HG03354 (cell line): Measurements from ENCODE around the gene ZFR.
"Not testable (repeated sequence)": the region's sequence is repeated elsewhere in the genome, so short reads cannot be mapped to it uniquely, and the experiment has no call there.

Experiments used
- ATAC-seq: cut with Tn5 transposase; IDR thresholded peaks from one replicate; pipeline ENCODE4 v1.9.1; 2021; ENCODE audit warnings: mild to moderate bottlenecking; ENCODE audit not compliant: unreplicated experiment, poor library complexity, severe bottlenecking

The ZFR gene

DNA sequence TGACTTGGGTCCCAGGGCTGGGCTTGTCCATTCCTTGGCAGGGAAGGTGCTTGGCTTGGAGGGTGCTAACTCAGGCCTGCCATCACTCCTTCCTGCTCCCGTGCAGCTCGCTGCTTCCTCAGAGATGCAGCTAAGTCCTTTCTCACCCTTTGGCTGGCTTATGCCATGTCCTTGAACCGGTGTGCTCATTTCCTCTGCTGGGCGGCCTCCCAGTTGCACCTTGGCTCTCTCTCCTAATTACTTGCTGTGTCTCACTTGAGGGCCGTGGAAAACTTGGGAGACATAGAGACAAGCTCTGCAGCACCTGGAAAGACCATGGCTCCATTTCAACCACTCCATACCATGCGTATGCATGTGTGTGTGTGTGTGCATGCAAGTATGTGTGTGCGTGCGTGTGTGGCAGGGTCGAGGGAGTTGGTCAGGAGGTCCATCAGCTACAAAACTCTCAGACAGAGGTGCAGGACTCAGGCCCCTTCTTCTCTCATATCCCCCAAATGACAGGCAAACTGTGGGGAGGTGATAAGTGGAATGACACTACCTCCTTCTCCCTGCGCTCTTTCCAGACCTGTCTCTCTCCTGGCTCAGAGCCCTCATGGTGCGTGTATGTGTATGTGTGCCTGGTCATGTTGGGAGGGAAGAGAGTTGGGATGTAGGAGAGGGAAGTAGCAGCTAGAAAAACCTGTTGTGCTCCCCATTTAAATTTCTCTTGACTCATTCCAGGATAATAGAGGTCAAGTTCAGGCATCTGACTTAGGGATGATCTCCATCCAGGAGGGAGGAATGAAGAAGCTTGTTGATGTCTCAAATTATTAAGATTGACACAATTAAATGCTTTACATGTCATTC lies 114.2 kb downstream of the ZFR start:
- no peak for ATAC-seq

DNA sequence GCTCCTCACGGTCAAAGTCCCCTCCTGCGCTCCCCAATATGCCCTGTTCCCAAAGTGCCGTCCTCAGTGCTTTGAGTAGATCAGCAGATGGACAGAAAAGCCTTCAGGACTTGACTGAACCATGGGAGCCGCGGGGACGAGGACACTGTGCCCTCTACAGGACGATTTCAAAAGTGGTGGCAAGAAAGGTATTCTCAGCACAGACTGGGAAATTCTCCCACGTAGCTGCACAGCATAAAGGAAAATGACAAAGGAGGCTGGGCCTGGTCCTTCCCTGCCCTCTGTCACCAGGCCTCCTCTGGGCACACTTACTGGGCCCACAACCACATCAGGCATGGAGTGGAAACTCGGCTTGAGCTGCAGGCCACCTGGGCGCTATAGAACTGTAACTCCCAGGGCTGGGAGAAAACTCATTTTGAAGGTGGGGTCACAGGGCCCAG lies 115.1 kb downstream of the ZFR start:
- peak; percentile 81 for ATAC-seq

DNA sequence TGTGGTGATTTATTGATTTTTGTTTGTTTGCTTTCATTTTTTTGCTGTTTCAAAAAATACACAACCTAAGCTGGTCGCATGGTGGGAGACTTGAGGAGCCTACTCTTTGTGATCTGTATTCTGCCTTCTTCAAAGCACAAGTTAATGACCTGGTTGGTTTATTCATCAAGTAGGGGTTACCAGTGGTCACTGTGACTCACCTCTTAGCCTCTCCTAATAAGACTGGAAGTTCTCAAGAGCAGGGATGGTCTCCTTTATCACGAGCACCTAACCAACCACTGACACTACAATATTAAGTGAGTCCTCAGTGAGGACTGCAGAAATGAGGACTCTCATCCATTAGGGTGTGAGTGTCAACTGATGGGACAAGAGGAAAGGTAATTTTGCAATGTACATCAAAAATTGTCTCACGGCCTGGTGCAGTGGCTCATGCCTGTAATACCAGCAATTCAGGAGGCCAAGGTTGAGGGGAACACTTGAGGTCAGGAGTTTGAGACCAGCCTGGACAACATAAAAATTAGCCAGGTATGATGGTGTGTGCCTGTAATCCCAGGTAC lies 118.2 kb downstream of the ZFR start:
- ATAC-seq, result no peak

DNA sequence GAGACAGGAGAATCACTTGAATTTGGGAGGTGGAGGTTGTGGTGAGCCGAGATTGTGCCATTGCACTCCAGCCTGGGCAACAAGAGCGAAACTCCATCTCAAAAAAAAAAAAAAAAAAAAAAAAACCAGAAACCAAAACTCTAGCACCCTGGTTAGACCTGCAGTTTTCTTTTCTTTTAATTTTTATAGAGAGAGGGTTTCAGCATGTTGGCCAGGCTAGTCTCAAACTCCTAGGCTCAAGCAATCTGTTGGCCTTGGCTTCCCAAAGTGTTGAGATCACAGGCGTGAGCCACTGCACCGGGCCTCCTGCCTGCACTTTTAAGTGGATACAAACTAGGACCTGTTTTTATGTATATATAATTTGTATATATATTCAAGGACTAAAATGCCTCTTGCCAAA lies 118.9 kb downstream of the ZFR start:
- ATAC-seq, result no peak

DNA sequence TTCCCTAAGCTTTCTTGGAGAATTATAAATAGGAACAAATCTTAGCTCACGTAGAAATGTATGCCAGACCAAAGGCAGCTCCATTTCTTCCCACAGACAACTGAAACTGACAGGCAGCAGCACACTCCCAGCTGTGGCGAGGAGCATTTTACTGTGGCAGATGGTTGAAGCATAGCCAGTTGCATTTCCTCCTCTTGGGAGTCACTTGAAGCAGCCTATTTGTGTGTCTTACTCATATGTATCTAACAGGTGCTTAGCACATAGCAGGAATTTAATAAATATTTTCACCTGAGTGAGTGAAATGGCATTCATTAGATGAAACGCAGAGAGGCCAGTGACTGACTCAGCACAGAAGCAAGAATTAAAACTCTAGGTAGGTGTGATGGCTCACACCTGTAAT lies 119.5 kb downstream of the ZFR start:
- peak; percentile 60 for ATAC-seq

DNA sequence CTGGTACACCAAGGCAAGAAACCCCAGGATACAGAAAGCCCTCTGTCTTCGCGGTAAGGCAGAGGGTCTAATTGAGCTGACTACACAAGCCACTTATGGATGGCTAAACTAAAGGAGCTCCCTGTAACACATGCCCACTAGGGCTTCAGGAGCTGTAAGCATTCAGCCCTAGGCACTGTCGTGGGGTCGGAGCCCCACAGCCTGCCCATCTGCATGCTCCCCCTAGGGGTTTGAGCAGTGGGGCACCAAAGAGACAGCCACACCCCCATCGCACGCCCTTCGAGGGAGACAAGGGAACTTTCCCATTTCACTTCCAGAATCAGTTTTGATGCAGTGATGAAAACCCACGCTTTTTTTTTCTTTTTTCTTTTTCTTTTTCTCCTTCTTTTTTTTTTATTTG lies 120.8 kb downstream of the ZFR start:
- no peak for ATAC-seq

DNA sequence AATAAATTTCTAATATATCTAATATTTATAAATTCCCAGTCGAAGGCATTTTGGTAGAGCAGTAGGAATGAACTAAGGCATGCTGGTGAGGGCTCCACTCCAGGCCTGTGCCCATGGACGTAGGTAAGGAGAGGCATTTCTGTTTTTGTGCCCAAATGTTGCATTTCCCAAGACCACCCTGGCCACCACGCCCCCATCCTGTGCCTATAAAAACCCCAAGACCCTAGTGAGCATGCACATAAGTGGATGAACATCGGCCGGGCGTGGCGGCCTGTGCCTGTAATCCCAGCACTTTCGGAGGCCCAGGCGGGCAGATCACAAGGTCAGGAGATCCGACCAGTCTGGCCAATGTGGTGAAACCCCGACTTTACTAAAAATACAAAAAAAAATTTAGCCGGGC lies 121.7 kb downstream of the ZFR start:
- ATAC-seq, result no peak

DNA sequence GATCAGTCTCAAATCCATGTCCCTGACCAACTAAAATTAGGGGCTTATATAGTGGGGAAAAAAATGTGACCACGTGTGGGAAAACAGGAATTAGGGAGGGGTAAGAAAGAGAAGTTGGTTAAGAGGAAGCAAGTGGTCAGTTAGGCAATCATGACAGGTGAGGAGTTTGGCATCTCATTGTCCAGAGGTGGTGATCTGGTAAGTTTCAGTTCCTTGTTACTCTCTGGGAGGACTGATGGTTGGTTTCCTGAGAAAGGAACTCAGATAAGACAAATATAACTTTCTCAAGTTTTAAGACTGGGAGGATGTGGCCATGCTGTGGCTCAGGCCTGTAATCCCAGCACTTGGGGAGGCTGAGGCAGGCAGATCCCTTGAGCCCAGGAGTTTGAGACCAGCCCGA lies 122.8 kb downstream of the ZFR start:
- not testable (repeated sequence) for ATAC-seq

DNA sequence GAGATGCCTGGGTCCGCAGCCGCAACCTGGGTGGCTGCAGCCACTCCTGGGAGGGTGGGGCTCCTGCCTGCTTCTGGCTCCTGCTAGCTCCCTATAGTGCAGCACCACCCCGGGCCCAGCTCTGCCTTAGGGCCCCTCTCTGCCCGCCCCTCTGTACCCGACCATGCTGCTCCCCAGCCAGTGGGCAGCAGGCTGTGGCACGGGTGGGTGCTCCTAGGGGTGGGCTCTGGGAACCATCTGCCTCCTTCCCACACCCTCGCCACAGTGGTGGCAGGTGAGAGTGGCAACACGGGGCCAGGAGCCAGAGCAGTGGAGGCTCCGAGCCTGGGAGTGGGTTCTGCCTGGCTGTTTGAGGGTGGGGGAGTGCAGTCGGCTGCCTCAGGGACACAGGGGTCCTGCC lies 124.0 kb downstream of the ZFR start:
- no peak for ATAC-seq

DNA sequence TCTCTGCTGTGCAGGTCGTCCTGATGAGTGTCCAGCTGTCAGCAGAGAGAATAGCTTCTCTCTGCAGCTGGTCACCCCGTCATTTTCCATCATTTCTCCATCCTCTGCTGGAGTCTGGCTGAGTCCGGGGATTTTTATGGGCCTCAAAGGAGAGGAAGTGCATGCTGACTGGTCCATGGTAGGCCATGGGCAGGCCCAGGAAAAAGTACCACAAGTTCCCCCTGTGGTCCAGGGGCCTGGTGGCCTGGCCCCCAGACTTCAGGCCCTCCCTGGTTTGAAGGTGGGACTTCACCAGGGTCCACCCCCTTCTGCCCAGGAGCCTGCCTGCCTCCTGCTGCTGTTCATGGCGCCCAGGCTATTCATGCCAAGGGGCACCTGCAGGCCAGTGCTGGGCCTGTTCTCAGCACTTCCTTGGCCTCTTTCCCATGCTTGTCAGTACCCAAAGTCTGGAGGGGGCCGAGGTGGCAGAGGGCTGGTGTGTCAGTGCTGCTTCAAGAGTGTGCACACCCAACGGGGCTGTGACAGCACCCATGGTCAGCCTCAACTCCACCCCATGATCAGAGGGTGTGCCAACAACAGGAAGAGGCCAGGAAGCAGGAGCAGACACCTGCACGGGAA lies 124.5 kb downstream of the ZFR start:
- ATAC-seq, result no peak

DNA sequence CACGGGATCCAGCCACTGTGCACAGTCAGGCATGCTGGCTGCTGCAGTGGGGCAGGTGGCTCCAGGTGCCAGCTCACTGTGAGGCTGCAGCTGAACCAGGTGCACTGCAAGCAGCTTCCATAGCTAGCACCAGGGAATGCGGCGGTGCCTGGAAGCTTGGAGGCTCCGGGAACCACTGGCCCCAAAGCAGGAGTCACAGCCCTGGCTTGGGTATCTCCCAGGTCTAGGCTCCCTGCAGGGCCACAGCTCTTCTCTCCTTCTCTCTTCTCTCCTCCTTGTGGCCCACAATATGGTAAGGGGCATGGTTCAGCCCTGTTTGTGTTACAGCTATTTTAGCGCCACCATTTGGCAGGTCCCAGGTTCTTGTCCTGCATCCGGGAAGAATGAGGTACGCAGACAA lies 125.1 kb downstream of the ZFR start:
- ATAC-seq, result no peak

DNA sequence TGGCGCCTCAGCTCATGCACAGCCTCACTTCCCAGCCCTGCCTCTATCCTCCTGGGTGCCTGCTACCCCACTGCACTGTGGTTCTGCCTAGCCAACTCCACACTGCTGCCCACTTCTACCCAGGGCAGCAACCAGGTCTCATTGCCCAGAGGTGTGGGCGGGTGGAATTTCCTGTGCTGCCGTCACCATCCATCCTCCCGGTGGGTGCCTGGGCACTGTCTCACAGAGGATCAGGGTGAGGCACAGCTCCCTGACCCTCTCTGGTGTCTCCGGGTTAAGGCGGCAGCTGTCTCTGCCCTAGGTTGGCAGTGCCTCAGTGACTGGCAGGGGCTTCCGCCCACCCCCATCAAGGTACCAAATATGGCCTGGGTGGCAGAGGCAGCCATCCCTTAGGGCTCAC lies 127.5 kb downstream of the ZFR start:
- no peak for ATAC-seq

DNA sequence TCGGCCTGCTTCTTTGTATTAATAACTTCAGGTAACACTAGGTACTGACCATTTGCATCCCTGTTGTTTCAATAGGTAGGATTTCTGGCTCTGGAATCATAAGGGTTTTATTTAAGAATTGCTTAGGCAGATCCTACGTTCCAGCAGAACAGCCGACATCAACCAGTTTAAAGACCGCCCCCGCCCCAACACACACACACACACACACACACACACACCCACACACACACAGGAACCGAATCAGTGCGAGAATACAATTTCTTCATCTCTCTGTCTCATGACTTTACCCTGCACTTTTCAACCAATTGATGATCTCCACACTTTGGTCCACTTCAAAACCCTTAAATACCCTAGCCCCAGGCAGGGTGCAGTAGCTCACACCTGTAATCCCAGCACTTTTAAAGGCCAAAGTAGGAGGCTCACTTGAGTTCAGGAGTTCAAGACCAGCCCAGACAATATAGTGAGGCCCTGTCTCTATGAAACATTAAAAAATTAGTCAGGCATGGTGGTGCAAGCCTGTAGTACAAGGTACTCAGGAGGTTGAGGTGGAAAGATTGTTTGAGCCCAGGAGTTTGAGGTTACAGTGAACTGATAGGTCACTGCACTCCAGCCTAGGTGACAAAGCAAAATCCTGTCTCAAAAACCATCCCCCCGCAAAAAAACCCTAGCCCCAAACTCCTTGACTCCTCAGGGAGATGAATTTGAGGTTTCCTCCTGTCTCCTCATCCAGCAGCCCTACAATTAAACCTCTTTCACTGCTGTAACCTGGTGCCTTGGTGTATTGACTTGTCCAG lies 129.1 kb downstream of the ZFR start:
- no peak for ATAC-seq

DNA sequence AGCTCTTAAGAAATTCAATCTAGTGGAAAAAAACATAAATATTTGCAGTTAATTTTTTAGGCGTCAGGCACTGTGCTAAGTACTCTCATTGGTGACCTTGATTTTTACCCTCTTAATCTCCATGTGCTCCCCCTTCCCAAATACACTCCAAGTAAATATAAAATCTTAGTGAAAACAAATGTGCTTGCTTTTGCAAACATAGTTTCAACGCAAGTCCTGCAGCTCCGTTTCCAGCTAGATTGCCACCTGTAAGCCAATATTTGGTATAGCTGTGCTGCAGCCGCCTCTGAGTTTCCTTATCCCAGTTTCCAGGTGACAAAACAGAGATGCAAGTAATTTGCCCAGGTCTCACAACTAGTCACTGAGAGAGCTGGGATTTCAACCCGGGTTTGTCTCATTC lies 129.9 kb downstream of the ZFR start:
- no peak for ATAC-seq

DNA sequence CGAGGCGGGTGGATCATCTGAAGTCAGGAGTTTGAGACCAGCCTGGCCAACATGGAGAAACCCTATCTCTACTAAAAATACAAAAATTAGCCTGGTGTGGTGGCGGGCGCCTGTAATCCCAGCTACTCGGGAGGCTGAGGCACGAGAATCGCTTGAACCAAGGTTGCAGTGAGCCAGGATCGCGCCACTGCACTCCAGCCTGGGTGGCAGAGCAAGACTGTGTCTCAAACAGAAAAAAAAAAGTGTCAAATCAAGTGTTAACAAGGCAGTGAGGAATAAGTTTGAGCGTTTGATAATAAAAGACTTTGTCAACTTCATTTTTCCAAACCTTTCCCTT lies 130.4 kb downstream of the ZFR start:
- ATAC-seq, result not testable (repeated sequence)

DNA sequence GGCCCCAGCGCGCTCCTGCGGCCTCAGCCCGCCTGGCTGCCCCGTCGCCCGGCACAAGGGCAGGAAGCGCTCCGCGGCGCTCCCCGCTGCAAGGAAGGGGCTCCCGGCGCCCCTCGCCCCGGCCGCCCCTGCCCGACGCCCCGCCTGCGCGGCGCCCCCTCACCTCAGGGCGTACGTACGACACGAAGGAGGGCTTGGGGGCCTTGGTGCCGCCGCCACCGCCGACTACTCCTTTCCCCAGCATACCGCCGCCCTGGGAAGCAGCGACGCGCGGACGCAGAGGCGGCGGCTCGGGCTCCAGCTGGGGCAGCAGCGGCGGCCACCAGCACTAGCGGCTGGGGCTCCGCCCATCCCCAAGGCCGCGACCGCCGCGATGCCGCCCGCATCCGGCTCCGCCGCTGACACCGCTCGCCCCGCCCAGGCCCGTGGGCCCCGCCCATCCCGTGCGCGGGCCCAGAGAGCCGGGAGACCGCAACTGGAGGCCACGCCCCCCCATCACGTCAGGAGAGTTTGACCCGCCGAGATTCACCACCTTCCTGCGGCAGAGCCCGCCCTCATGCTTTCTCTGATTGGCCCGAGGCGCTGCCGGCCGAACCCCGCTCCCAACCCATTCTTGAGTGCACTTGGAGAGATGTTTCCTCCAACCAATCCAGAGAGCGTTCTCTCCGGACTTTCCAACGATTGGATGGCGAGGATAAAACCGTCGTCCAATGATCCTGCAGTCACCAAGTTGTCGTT lies 131.8 kb downstream of the ZFR start, which contains the start of gene MTMR12:
Gene MTMR12 (minus strand): TSS at position 345 of the 738 bp plus-strand sequence. CDS start 101 bp downstream, at position 244.
- ATAC-seq, result peak; percentile 95

DNA sequence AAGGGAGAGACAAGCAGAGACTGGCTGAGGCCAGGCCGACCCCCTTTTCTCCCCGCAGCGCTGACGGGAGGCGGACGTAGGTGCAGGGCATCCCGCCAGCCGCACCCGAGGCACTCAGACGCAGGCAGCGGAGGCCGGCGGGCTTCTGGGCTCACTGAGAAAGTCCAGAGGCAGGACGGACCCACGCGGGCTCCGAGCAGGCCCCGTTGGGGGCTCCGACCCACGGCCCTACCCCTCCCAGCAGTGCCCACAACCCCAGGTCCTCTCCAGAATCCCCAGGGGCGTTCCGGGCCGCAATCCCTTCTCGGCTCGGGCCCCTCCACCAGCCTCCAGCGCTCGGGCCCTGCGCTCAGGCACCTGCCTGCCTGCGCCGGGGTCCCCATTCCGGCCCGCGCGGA lies 132.3 kb downstream of the ZFR start:
- ATAC-seq, result peak; percentile 36

DNA sequence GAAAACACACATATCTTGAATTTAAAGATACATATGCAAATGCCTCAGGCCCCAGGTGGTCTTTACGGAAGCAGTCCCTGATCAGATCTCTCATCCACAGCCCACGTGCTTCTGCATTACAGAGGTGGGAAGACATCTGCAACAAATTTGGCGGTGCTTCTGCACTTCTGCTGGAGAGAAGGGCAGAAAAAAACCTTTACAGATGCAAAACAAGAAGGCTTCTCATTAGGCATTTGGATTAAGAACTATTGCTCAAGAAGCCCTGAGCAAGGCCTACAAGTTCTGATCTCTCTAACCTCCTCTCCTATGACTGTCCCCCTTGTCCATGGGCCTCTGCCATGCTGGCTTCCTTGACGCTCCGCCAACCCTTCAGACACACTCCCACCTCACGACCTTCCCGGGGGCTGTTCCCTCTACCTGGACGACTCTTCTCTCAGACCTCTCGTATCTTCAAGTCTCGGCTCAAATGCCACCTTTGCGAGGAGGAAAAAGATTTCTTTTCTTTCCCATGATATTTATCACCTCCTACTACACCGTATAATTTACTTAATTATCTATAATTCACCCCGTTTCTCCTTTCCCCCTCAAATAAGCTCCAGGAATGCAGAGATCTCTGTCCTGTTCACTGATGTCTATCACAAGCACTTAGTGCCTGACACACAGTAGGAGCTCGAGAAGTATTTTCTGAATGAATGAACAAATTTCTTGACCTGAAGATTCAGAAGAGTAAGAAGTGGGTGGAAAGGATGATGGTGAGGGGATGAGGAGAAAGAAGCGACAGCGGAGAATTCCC lies 132.9 kb downstream of the ZFR start:
- no peak for ATAC-seq

DNA sequence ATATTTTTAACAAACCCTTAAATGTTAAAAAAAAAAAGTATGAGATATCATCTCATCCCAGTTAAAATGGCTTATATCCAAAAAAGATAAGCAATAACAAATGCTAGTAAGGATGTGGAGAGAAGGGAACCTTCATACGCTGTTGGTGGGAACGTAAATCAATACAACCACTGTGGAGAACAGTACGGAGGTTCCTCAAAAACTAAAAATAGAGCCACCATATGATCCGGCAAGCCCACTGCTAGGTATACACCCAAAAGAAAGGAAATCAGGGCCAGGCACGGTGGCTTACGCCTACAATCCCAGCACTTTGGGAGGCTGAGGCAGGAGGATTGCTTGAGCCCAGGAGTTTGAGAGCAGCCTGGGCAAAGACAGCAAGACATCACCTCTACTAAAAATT lies 134.8 kb downstream of the ZFR start:
- ATAC-seq, result no peak
